Measurements from ENCODE around the gene TANGO2.
"Not testable (repeated sequence)": the region's sequence is repeated elsewhere in the genome, so short reads cannot be mapped to it uniquely, and the experiment has no call there.

Gene TANGO2

GRCh38 chr22:20064545-20065262 is 43.8 kb downstream of the TANGO2 start:
- no peak for DNase-seq (ENCODE audit: low read depth)

DNA sequence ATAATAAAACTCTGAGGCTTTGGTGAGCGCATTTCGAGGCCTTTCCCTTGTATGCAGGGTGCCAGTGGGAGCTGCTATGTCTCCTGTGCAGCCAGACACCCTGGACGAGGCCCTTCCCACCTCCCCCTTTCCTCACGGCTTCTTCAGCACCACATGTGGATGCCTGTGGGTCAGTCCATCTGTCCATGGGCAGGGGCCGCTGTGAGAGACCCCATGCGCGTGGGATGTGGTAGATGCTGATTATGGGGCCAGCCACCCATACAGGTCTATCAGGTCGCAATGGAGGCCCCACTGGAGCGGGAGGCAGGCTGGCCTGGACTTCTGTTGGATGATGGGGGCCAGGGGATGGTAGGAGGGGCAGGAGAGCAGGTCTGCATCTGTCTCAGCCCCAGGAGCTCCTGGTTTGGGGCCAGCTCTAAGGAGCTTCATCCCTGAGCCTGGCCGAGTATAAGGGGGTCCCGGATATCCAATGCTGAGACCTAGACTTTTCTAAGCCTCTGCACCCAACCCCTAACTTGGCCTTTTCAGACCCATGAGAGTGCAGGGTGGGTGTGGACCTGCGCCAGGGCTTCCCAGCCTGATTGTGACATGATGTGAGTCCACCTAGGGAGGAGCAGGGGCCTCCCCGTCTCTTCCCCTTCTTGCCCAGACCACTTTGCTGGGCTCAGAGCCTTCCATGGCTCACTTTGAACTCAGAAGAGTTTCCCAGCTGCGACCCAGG is 45.1 kb downstream of the TANGO2 start:
- DNase-seq (ENCODE audit: low read depth) = no peak

- no peak for DNase-seq (ENCODE audit: low read depth)
Measured at GRCh38 chr22:20066617-20067383, 45.9 kb downstream of the TANGO2 start.

DNA sequence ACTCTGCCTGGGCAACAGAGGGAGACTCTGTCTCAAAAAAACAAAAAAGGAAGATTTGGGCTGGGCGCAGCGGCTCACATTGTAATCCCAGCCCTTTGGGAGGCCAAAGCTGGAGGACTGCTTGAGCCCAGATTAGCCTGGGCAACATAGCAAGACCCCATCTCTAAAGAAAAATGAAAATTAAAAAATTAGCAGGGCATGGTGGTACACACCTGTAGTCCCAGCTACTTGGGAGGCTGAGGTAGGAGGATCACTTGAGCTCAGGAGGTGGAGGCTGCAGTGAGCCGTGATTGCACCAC is 46.4 kb downstream of the TANGO2 start:
- DNase-seq (ENCODE audit: low read depth) = not testable (repeated sequence)

DNA sequence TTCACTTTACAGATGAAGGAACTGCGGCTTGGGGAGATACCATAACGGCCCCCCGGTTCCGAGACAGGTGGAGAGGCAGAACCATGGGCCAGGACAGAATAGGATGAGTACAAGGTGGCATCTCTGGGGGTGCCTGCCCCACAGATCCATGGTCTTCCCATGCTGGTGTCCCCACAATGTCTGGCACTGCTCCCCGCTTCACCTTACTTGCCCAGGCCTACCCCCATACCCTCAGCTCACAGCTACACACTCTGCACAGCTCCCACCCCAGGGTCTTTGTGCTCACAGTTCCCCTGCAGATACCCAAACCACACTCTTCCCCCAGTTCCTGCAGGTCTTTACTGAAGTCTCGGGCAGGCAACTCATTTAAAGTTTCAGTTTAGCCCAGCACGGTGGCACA is 47.7 kb downstream of the TANGO2 start:
- DNase-seq (ENCODE audit: low read depth) = no peak

- DNase-seq (ENCODE audit: low read depth) = no peak
Measured at GRCh38 chr22:20069331-20070042, 48.6 kb downstream of the TANGO2 start.

DNA sequence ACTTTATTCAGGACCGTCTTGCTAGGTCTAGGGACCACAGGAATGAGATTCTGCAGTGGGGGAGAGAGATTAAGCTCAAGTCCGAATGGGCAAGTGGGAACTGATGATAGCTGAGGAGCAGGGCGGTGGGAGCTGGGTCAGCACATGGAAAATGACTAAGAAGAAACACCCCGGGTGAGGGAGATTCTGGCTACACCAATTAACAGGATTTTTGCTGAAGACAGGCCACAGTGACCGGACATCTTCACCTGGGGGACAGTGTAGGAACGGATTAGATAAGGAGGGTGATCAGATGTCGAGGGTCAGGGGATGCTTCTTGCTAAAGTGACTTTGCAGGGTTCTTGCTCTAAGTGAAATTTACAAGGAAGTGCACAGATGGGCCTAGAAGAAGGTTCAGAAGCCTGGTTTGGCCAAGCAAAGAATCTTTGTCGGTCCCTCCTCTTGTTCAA is 50.6 kb downstream of the TANGO2 start:
- no peak for DNase-seq (ENCODE audit: low read depth)

GRCh38 chr22:20076627-20077172 is 55.8 kb downstream of the TANGO2 start:
- DNase-seq (ENCODE audit: low read depth) = no peak

DNA sequence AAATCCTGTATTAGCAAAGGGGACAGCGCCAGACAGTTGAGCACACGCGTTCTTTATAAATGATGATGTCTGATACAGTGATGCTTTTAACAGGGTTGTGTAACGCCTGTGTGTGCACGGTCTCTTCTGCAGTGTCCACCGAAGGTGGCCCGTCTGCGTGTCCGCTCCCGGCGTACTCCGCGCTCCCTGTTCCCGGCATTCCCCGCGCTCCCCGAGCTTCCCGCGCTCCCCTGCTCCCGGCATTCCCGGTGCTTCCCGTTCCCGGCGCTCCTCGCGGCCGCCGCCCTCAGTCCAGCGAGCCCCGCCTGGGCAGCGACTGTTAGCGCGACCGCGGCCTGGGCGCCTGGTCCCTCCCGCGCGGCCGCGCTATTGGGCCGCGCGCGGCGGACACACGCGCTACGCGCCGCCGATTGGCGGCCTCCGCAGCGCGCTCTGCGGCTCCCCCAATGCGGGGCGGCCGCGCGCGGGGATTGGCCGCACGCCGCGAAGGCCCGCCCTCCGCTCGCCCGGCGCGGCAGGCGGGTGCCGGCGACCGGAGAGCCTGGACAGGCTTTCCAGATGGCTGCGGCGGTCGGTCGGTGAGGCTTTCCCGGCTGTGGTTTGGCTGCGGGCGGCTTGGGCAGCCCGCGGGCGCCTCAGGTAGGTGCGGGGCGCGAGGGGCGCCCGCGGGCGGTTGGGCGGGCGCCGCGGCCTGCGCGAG is 59.0 kb downstream of the TANGO2 start, which contains the start of gene DGCR8:
TSS of gene DGCR8 (plus strand) at position 497 of the 700 bp plus-strand sequence. CDS start 5,723 bp downstream, outside the sequence.
- DNase-seq (ENCODE audit: low read depth) = peak; percentile 52

- DNase-seq (ENCODE audit: low read depth) = peak; percentile 67
Measured at GRCh38 chr22:20080445-20080775, 59.5 kb downstream of the TANGO2 start.

DNA sequence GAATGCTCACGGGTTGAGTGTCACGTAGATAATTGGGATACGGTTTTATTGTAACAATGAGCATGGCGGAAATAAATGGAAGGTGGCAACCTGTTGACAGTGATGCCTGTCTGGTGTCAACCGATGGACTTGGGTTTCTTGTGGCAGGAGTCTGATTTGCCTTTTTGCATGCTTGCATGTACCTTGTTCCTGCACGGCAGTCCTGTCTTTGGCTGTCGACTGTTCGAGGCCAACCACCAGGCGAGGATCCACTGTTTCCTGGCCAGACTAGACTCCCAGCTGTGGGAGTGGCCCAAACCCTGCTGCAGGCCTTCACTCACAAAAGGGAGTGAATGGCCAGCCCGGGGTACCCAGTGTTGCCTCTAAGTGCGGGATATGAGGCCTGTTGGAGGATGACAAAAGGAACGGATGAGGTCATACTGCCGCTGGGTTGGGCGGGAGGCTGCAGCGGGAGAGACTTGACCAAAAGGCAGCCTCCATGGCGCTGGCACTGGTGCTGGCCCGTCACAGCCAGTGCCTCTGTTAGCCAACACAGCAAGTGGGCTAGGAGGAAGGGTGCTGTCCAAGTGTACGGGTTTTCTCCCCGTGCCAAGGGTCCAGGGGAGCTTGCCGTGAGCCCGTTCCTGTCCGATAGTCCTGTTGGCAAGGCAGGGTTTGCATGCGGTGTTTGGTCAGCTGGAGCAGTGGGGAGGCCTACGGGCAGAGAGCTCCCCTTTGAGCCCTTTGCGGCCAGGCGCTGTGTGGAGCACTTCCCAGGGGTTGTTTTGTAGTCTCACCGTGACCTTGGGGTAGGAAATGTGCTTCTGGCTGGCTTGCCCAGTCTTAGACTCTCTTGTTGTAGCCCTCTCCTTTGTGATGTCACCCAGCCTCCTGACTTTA is 60.1 kb downstream of the TANGO2 start:
- DNase-seq (ENCODE audit: low read depth) = no peak

DNA sequence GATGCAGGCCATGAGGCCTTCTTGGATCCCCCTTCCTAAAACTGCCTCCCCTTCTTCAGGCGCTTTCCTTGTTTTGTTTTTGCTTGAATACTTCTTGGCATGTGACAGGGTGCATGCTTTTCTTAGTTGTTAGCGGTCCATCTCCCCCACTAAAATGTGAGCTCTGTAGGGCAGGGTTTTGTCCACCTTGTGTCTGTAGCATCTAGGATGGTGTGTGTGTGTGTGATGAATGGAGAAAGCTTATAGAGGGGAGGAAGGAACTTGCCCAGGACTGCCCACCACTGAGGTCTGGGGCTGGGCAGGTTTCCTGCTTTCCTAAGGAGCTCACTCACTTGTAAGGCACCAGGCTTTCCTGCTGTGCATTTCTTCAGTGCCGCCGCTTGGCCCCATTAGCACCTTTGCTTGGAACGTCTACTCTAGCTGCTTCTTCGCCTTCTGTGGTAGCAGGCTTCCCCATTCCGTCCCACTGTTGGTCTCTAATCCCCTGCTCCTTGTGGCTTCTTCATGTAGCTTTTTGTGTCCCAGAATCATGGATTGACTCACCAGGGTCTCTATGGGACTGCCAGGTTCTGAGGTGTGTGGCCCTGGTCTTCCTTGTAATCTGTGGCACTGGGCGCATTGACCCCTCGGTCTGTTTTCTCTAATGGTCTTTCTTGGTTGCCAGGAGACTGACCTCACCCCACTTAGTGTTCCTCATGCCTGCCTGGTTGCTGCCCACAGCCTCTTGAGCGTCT is 62.4 kb downstream of the TANGO2 start:
- no peak for DNase-seq (ENCODE audit: low read depth)

- DNase-seq (ENCODE audit: low read depth) = no peak
Measured at GRCh38 chr22:20083891-20084546, 63.1 kb downstream of the TANGO2 start.

DNA sequence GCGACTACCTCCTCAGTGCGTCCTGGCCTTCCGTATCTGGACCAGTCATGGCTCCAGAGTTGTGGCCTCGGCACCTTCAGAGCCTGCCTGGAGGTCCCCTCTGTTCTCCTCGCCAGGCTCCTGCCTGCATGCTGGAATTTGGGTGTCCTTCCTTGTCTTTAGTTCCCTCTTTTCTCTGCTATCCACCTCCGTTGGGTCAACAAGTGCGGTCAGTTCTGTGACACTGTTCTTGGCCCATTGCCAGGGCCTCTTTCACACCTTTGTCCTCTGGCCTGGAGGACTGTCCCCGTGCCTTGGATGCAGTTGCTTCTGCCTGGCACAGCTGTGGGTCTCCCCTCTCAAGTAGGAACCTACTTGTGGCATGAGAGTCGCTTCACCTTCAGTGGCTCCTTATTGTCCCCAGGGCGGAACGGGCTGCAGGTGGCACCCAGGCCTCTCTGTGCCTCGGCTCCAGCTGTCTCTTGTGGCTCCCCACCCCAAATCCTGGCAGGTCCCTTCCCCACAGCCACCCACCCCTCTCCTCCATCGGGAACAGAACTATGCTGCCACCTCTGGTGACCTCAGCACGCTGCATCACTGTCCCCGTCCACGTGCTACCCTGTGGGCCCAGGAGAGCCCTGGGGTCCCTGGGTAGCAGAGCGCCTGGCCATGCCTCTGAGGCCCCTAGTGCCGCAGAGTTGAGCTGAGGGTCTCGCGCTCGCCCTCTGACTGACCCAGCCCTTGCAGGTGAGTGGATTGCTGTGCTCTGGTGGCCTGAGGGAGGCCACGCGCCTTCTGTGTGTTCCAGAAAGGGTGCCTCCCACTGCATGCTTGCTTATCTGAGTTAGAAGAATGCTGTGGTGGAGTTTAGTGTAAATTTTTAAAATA is 63.9 kb downstream of the TANGO2 start:
- no peak for DNase-seq (ENCODE audit: low read depth)

- no peak for DNase-seq (ENCODE audit: low read depth)
Measured at GRCh38 chr22:20085651-20086050, 64.7 kb downstream of the TANGO2 start.

GRCh38 chr22:20086101-20086599 is 65.2 kb downstream of the TANGO2 start:
- no peak for DNase-seq (ENCODE audit: low read depth)

- no peak for DNase-seq (ENCODE audit: low read depth)
Measured at GRCh38 chr22:20086763-20087162, 65.9 kb downstream of the TANGO2 start.

Measured in stimulated activated CD8-positive, alpha-beta memory T cell treated with anti-CD3 and anti-CD28 coated beads, Interleukin-4, amount 100 ng/mL, for 24 hours (primary cell).